Body of pancreas (tissue), 4 donors: ENCODE measurements around the gene ARMH1.

Experiments
- CTCF ChIP-seq, 7 experiments: fragments of 450-650 bp in 4 of 7; fragments of 200-600 bp in 3 of 7; sonication (generic) in 3 of 7; IDR thresholded peaks; one replicate each; pipeline ENCODE4 v1.5.1; 2016 to 2019; ENCODE audit warnings: antibody characterized with exemption in 7 of 7
- POLR2A ChIP-seq, 3 donors: fragments of 450-650 bp; IDR thresholded peaks; one replicate each; pipeline ENCODE4 v1.6.1; 2016; ENCODE audit warnings: antibody characterized with exemption in 3 of 3, mild to moderate bottlenecking in 2 of 3

GRCh38 chr1:44685218-44685617 is 10.7 kb downstream of the ARMH1 start:
- TF ChIP-seq CTCF (IDR thresholded peaks at IDR 0.05) (no peak), POLR2A (IDR thresholded peaks at IDR 0.05) (no peak)
